PC-9 (cell line): ENCODE data around the gene TRIM44.

Experiments used
- EZH2 ChIP-seq: fragments of 200-600 bp; sonication (generic); IDR thresholded peaks from 2 replicates; pipeline ENCODE4 v1.8.0; 2017; ENCODE audit warnings: antibody characterized with exemption, low read depth
- TF ChIP-seq, protein P1 (sequence below): fragments of 200-600 bp; sonication (generic); conservative IDR thresholded peaks from 2 replicates; pipeline ENCODE4 v1.6.1; 2017; ENCODE audit warnings: mixed run types, antibody characterized with exemption, mild to moderate bottlenecking, moderate library complexity

DNA sequence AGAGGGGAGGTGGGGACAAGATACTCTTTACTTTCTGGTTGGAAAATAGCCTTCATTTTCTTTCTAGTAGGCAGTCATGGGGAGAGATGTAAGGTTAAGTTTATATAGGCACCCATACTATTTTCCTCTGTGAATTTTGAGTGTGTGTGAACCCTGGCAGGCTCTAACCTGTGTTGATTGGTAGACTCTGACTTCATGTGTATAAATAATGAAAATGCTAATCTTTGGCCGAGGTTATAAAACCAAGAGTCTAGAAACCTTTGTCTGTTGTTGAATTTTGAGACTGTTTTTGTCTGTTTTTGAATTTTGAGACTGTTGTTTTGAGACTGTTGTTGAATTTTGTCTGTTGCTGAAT lies 14.0 kb downstream of the TRIM44 start:
- TF ChIP-seq, protein P1, sequence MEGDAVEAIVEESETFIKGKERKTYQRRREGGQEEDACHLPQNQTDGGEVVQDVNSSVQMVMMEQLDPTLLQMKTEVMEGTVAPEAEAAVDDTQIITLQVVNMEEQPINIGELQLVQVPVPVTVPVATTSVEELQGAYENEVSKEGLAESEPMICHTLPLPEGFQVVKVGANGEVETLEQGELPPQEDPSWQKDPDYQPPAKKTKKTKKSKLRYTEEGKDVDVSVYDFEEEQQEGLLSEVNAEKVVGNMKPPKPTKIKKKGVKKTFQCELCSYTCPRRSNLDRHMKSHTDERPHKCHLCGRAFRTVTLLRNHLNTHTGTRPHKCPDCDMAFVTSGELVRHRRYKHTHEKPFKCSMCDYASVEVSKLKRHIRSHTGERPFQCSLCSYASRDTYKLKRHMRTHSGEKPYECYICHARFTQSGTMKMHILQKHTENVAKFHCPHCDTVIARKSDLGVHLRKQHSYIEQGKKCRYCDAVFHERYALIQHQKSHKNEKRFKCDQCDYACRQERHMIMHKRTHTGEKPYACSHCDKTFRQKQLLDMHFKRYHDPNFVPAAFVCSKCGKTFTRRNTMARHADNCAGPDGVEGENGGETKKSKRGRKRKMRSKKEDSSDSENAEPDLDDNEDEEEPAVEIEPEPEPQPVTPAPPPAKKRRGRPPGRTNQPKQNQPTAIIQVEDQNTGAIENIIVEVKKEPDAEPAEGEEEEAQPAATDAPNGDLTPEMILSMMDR: no peak
- TF ChIP-seq EZH2: no peak
